H1 (cell line): Measurements from ENCODE around the gene SEC14L6. TPM values are rescaled to one million over a fixed set of nuclear protein-coding genes. Genes with fewer than 3 reads are reported as not detected.

Source experiments
- ASH2L ChIP-seq: fragments of 200-600, 300-600 bp; sonication (generic); IDR thresholded peaks from one replicate; pipeline ENCODE4 v1.7.1; 2017; ENCODE audit warnings: low read length
- EP300 ChIP-seq, 2 experiments: IDR thresholded peaks; 1 replicate in 1 of 2; 2 replicates in 1 of 2; pipeline ENCODE4 v1.6.1; 2011 to 2012; ENCODE audit warnings: low read depth in 2 of 2, low read length in 2 of 2, mild to moderate bottlenecking in 2 of 2, borderline replicate concordance in 1 of 2, inconsistent platforms in 1 of 2, moderate library complexity in 1 of 2
- EZH2 ChIP-seq: fragments of 200-600 bp; sonication (generic); IDR thresholded peaks from 2 replicates; pipeline ENCODE4 v1.7.1; 2012; ENCODE audit warnings: low read depth, mild to moderate bottlenecking, moderate library complexity, low read length, inconsistent platforms; ENCODE audit not compliant: severe bottlenecking
- RAD21 ChIP-seq, 2 experiments: IDR thresholded peaks in 1 of 2; conservative IDR thresholded peaks in 1 of 2; 2 replicates each; pipeline ENCODE4 v1.6.1; 2011; ENCODE audit warnings: low read depth in 2 of 2, low read length in 2 of 2, improper control_type of control experiment in 1 of 2, inconsistent platforms in 1 of 2, mild to moderate bottlenecking in 1 of 2, moderate library complexity in 1 of 2
- RXRA ChIP-seq: IDR thresholded peaks from 2 replicates; pipeline ENCODE4 v1.6.1; 2011; ENCODE audit warnings: low read depth, mild to moderate bottlenecking, low read length, moderate library complexity; ENCODE audit not compliant: insufficient read depth
- polyA plus RNA-seq, 7 experiments: library from polyadenylated mRNA; depleted of rRNA in 3 of 7; stranded (reverse) in 5 of 7; unstranded in 2 of 7; fragments of >200 nt in 5 of 7; fragments of 200-250 nt in 2 of 7; gene quantifications; 1 replicate in 5 of 7; 2 replicates in 1 of 7; 4 replicates in 1 of 7; pipeline versions ENCODE4 v1.2.1 to v1.2.3, GENCODE V29; 2011 to 2013; ENCODE audit warnings: missing spikeins in 2 of 7, mixed read lengths in 2 of 7
- total RNA-seq: library from RNA; stranded (reverse); fragmentation: NEBNext Ultra II Directional; extraction: Animal tissue kit (Norgen Biotek cat#: 25700); gene quantifications from 2 replicates; pipeline ENCODE4 v1.2.1, GENCODE V29; 2021

SEC14L6 gene
- total and polyA plus RNA-seq, 2 of the 8 experiments (the other 6 are each of a cell fraction or from before 2014, with no cell fraction given): 0.63 to 2.1 TPM

- no peak for TF ChIP-seq ASH2L
- TF ChIP-seq RXRA: no peak
- TF ChIP-seq RAD21 (IDR thresholded peaks at IDR 0.05 in 1 of 2, conservative IDR thresholded peaks at IDR 0.05 in 1 of 2; ENCODE audit: low read depth in 2 of 2, low read length in 2 of 2): peak in 1 of 2 experiments; percentile 45; a peak in 2 of 4 replicates
- TF ChIP-seq EZH2: no peak
- TF ChIP-seq EP300 (IDR thresholded peaks at IDR 0.05; ENCODE audit: borderline replicate concordance in 1 of 2, low read depth in 2 of 2, low read length in 2 of 2): no peak
Measured at GRCh38 chr22:30557243-30557642, 10.7 kb upstream of the SEC14L6 start (continued).
